HCT116 (cell line): ENCODE measurements around the gene UBE3D.

Source experiments
- CBX3 ChIP-seq: IDR thresholded peaks from 2 replicates; pipeline ENCODE4 v1.6.1; 2012; ENCODE audit warnings: low read depth
- EZH2 ChIP-seq: fragments of 200-600 bp; sonication (generic); IDR thresholded peaks from 2 replicates; pipeline ENCODE4 v1.6.1; 2017; ENCODE audit warnings: antibody characterized with exemption, mixed run types
- EZH2phosphoT487 ChIP-seq: fragments of 200-600 bp; IDR thresholded peaks from 2 replicates; pipeline ENCODE4 v1.6.1; 2018; ENCODE audit warnings: antibody characterized with exemption, borderline replicate concordance
- JUND ChIP-seq: IDR thresholded peaks from 2 replicates; pipeline ENCODE4 v1.6.1; 2012
- POLR2A ChIP-seq: IDR thresholded peaks from 2 replicates; pipeline ENCODE4 v1.7.0; 2011; ENCODE audit warnings: borderline replicate concordance; ENCODE audit not compliant: insufficient read depth, insufficient read length; ENCODE audit errors: extremely low read depth
- POLR2AphosphoS5 ChIP-seq: IDR thresholded peaks from 2 replicates; pipeline ENCODE4 v1.6.1; 2011; ENCODE audit warnings: mild to moderate bottlenecking, low read depth, low read length, moderate library complexity
- RAD21 ChIP-seq: IDR thresholded peaks from 2 replicates; pipeline ENCODE4 v1.6.1; 2012; ENCODE audit warnings: low read depth, mild to moderate bottlenecking
- SIN3A ChIP-seq: IDR thresholded peaks from 2 replicates; pipeline ENCODE4 v1.6.1; 2012; ENCODE audit warnings: low read depth
- TCF7L2 ChIP-seq: IDR thresholded peaks from 2 replicates; pipeline ENCODE4 v1.7.0; 2011; ENCODE audit warnings: borderline replicate concordance, inconsistent platforms; ENCODE audit not compliant: insufficient read depth, insufficient read length; ENCODE audit errors: extremely low read depth
- TF ChIP-seq, protein P1 (sequence below), 3 experiments: fragments of 200-600 bp in 1 of 3; sonication (generic) in 1 of 3; IDR thresholded peaks in 2 of 3; conservative IDR thresholded peaks in 1 of 3; 2 replicates each; pipeline ENCODE4 v1.5.1; 2012 to 2017; ENCODE audit warnings: low read depth in 2 of 3, low read length in 2 of 3, antibody characterized with exemption in 1 of 3, borderline replicate concordance in 1 of 3, control low read depth in 1 of 3, mild to moderate bottlenecking in 1 of 3, mixed read lengths in 1 of 3, mixed run types in 1 of 3, moderate library complexity in 1 of 3; ENCODE audit not compliant: insufficient read depth in 1 of 3
- TF ChIP-seq, protein P2 (sequence below): IDR thresholded peaks from 2 replicates; pipeline ENCODE4 v1.6.1; 2012
- TF ChIP-seq, protein P3 (sequence below): IDR thresholded peaks from 2 replicates; pipeline ENCODE4 v1.6.1; 2012; ENCODE audit warnings: low read depth

DNA sequence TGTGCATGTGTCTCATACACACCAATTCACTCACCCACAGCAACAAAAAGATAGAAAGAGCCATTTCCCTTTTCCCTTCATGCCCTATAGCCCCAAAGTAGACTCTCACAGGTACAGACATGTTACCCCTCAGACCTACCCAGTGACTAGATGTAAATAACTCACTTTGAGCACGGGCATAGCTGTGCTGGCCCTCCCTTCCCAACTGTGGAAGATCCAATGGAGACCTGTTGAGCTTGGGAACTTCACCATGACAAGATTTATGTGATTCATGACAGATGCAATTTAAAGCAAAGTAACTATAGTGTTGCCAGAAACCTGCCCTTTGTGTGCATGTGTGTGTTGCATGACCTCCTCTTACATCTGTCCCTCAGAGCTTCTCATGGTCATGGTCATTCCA lies 175.4 kb downstream of the UBE3D start:
- TF ChIP-seq JUND = no peak
- TF ChIP-seq RAD21 = no peak
- no peak for TF ChIP-seq POLR2A
- TF ChIP-seq, protein P1, sequence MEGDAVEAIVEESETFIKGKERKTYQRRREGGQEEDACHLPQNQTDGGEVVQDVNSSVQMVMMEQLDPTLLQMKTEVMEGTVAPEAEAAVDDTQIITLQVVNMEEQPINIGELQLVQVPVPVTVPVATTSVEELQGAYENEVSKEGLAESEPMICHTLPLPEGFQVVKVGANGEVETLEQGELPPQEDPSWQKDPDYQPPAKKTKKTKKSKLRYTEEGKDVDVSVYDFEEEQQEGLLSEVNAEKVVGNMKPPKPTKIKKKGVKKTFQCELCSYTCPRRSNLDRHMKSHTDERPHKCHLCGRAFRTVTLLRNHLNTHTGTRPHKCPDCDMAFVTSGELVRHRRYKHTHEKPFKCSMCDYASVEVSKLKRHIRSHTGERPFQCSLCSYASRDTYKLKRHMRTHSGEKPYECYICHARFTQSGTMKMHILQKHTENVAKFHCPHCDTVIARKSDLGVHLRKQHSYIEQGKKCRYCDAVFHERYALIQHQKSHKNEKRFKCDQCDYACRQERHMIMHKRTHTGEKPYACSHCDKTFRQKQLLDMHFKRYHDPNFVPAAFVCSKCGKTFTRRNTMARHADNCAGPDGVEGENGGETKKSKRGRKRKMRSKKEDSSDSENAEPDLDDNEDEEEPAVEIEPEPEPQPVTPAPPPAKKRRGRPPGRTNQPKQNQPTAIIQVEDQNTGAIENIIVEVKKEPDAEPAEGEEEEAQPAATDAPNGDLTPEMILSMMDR (IDR thresholded peaks at IDR 0.05 in 2 of 3, conservative IDR thresholded peaks at IDR 0.05 in 1 of 3; ENCODE audit: borderline replicate concordance in 1 of 3, insufficient read depth in 1 of 3, low read depth in 2 of 3, low read length in 2 of 3) = no peak
- TF ChIP-seq CBX3 = no peak
- TF ChIP-seq POLR2AphosphoS5 = no peak
- TF ChIP-seq EZH2phosphoT487 = no peak
- TF ChIP-seq, protein P2, sequence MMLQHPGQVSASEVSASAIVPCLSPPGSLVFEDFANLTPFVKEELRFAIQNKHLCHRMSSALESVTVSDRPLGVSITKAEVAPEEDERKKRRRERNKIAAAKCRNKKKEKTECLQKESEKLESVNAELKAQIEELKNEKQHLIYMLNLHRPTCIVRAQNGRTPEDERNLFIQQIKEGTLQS = no peak
- no peak for TF ChIP-seq SIN3A
- TF ChIP-seq, protein P3, sequence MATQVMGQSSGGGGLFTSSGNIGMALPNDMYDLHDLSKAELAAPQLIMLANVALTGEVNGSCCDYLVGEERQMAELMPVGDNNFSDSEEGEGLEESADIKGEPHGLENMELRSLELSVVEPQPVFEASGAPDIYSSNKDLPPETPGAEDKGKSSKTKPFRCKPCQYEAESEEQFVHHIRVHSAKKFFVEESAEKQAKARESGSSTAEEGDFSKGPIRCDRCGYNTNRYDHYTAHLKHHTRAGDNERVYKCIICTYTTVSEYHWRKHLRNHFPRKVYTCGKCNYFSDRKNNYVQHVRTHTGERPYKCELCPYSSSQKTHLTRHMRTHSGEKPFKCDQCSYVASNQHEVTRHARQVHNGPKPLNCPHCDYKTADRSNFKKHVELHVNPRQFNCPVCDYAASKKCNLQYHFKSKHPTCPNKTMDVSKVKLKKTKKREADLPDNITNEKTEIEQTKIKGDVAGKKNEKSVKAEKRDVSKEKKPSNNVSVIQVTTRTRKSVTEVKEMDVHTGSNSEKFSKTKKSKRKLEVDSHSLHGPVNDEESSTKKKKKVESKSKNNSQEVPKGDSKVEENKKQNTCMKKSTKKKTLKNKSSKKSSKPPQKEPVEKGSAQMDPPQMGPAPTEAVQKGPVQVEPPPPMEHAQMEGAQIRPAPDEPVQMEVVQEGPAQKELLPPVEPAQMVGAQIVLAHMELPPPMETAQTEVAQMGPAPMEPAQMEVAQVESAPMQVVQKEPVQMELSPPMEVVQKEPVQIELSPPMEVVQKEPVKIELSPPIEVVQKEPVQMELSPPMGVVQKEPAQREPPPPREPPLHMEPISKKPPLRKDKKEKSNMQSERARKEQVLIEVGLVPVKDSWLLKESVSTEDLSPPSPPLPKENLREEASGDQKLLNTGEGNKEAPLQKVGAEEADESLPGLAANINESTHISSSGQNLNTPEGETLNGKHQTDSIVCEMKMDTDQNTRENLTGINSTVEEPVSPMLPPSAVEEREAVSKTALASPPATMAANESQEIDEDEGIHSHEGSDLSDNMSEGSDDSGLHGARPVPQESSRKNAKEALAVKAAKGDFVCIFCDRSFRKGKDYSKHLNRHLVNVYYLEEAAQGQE = no peak
- no peak for TF ChIP-seq EZH2
- no peak for TF ChIP-seq TCF7L2
